GM10248 (cell line): ENCODE measurements around the gene S100P.

Experiments
- CTCF ChIA-PET: fragments of 300-600 bp; sonication (Branson Sonifier 250); formaldehyde crosslinking; extraction: SDS; loops from one replicate; lab custom pipeline; 2021; ENCODE audit warnings: antibody characterized with exemption; lab: Yijun Ruan, JAX
- POLR2A ChIA-PET: fragments of 350-650 bp; sonication (Branson Sonifier 250); formaldehyde crosslinking; extraction: SDS; loops from one replicate; lab custom pipeline; 2020; ENCODE audit warnings: antibody characterized with exemption; lab: Yijun Ruan, JAX
- DNase-seq: peaks from one replicate; pipeline ENCODE4 v3.0.0; 2012; ENCODE audit errors: extremely low spot score
- TF ChIP-seq, protein P1 (sequence below): IDR thresholded peaks from 2 replicates; pipeline ENCODE4 v1.5.1; 2012; ENCODE audit warnings: mild to moderate bottlenecking, low read depth; ENCODE audit errors: extremely low read depth, missing control alignments, control extremely low read depth

Gene S100P

GRCh38 chr4:6655924-6656323 lies 37.8 kb upstream of the S100P start:
- CTCF ChIA-PET: interaction anchor here (1.0 to 1.1 kb wide), 2 partner anchors 16 to 218 kb away, joined by 3 read pairs; no protein-coding TSS in a partner anchor
- TF ChIP-seq, protein P1, sequence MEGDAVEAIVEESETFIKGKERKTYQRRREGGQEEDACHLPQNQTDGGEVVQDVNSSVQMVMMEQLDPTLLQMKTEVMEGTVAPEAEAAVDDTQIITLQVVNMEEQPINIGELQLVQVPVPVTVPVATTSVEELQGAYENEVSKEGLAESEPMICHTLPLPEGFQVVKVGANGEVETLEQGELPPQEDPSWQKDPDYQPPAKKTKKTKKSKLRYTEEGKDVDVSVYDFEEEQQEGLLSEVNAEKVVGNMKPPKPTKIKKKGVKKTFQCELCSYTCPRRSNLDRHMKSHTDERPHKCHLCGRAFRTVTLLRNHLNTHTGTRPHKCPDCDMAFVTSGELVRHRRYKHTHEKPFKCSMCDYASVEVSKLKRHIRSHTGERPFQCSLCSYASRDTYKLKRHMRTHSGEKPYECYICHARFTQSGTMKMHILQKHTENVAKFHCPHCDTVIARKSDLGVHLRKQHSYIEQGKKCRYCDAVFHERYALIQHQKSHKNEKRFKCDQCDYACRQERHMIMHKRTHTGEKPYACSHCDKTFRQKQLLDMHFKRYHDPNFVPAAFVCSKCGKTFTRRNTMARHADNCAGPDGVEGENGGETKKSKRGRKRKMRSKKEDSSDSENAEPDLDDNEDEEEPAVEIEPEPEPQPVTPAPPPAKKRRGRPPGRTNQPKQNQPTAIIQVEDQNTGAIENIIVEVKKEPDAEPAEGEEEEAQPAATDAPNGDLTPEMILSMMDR: no peak
- no peak for DNase-seq
- POLR2A ChIA-PET: no interaction called here

GRCh38 chr4:6657242-6658208 lies 36.2 kb upstream of the S100P start:
- ChIA-PET POLR2A (no interaction called here), CTCF (interaction anchor here (1.1 kb wide), 1 partner anchor 23 kb away, joined by 3 read pairs; no protein-coding TSS in a partner anchor)
- no peak for DNase-seq
- TF ChIP-seq, protein P1: no peak

GRCh38 chr4:6658209-6658595 lies 35.5 kb upstream of the S100P start:
- ChIA-PET POLR2A (interaction anchor here (1.2 kb wide), 1 partner anchor 15 kb away, joined by 3 read pairs; no protein-coding TSS in a partner anchor), CTCF (no interaction called here)
- DNase-seq: no peak
- TF ChIP-seq, protein P1: no peak

DNA sequence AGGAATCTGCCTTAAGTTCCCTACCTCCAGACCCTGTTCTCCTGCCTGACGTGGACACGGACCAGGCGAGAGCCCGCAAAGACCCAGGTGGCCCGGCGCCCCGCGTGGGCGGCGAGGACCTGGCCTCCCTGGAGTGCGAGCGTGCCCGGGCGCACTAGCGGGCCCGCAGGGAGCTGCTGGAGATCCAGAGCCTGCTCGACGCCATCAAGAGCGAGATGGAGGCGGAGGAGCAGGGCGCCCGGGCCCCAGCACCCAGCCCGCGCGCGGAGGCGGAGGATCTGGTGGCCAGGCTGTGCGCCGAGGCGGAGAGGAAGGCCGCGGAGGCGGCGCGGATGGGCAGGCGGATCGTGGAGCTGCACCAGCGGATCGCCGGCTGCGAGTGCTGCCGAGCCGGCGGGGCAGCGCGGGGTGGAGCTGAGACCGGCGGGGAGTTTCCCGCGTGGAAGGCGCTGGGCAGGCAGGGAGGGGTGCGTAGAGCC lies 35.0 kb upstream of the S100P start:
- TF ChIP-seq, protein P1: no peak
- CTCF ChIA-PET: interaction anchor here (0.9 to 1.3 kb wide), 2 partner anchors 15 to 215 kb away, joined by 3 read pairs; no protein-coding TSS in a partner anchor
- POLR2A ChIA-PET: interaction anchor here (0.9 to 1.2 kb wide), 2 partner anchors 15 to 16 kb away, joined by 3 read pairs; a partner anchor contains a TSS
- no peak for DNase-seq

DNA sequence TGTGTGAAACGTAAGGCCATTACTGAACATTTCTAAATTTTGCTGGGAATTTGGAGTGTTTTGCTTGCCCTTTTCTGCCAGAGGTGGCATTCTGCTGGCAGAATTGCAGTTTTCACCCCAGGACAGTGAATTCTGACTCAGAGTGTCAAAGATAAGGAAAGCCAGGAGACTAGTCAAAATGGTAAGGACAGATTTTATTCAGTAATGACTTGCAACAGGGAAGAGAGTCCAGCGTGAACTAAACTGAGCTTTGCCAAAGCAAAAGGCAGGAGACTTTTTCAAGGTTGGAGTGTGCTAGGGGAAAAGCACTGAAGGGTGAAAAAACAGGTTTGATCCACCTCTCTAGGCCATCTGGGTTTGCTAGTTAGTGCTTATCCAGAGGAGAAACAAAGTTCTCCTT lies 33.8 kb upstream of the S100P start:
- ChIA-PET CTCF (interaction anchor here (1.3 kb wide), 1 partner anchor 213 kb away, joined by 3 read pairs; no protein-coding TSS in a partner anchor), POLR2A (no interaction called here)
- DNase-seq: no peak
- TF ChIP-seq, protein P1: no peak

- POLR2A ChIA-PET: no interaction called here
- CTCF ChIA-PET: no interaction called here
- TF ChIP-seq, protein P1: no peak
- no peak for DNase-seq
Observed at GRCh38 chr4:6660430-6660829, 33.2 kb upstream of the S100P start.
